Muscle layer of colon (tissue), 2 donors: ENCODE data around the gene MMP15.
"Not testable (repeated sequence)": the region's sequence is repeated elsewhere in the genome, so short reads cannot be mapped to it uniquely, and the experiment has no call there.

ENCODE experiments used
- H3K27ac ChIP-seq: one replicate; pipeline ENCODE4 v1.7.0; 2013; ENCODE audit warnings: low read depth, mild to moderate bottlenecking, low read length, moderate library complexity
- H3K27me3 ChIP-seq, 2 donors: one replicate each; pipeline ENCODE4 v1.7.0; 2013; ENCODE audit warnings: low read length in 2 of 2, mild to moderate bottlenecking in 2 of 2; ENCODE audit not compliant: insufficient read depth in 2 of 2, control insufficient read depth in 1 of 2
- H3K36me3 ChIP-seq: one replicate; pipeline ENCODE4 v1.7.0; 2013; ENCODE audit warnings: mild to moderate bottlenecking, low read length; ENCODE audit not compliant: insufficient read depth
- H3K4me1 ChIP-seq: one replicate; pipeline ENCODE4 v1.7.0; 2013; ENCODE audit warnings: mild to moderate bottlenecking, low read length; ENCODE audit not compliant: insufficient read depth
- H3K4me3 ChIP-seq, 2 donors: one replicate each; pipeline ENCODE4 v1.7.0; 2013; ENCODE audit warnings: low read length in 2 of 2, low read depth in 1 of 2, mild to moderate bottlenecking in 1 of 2, moderate library complexity in 1 of 2
- H3K9ac ChIP-seq: one replicate; pipeline ENCODE4 v1.7.0; 2013; ENCODE audit warnings: low read length
- H3K9me3 ChIP-seq: one replicate; pipeline ENCODE4 v1.7.0; 2013; ENCODE audit warnings: mild to moderate bottlenecking, low read length
- donor health status: abdominal sarcoma.
- donor health status: Adenocarcinoma of cecum.

The MMP15 gene

DNA sequence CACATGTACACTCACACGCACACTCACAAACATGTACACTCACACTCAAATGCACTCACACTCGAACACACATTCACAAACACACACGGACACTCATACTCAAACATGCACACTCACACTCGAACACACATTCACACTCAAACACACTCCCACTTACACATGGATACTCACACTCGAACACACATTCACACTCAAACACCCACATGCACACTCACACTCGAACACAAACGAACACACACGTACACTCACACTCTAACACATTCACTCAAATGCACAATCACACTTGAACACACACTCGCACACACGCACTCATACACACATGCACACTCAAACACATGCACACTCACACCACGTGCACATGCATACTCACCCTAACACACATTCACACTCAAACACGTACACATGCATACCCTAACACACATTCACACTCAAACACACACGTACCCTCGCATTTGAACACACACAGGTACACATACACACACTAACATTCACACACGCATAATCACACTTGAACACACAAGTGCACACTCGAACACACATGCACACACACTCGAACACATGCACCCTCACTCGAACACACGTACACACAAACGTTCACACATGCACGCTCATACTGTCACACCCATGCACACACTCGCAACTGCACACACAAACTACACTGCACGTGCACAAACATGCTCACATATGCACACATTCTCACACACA is 61.8 kb downstream of the MMP15 start:
- Histone ChIP-seq H3K27ac (no peak overlapping the region), H3K9ac (no peak overlapping the region), H3K4me1 (no peaks in the 10 kb centered on the region), H3K9me3 (no peaks in the 10 kb centered on the region), H3K36me3 (no peaks in the 10 kb centered on the region), H3K4me3 (no peak overlapping the region), H3K27me3 (no peaks in the 10 kb centered on the region)

DNA sequence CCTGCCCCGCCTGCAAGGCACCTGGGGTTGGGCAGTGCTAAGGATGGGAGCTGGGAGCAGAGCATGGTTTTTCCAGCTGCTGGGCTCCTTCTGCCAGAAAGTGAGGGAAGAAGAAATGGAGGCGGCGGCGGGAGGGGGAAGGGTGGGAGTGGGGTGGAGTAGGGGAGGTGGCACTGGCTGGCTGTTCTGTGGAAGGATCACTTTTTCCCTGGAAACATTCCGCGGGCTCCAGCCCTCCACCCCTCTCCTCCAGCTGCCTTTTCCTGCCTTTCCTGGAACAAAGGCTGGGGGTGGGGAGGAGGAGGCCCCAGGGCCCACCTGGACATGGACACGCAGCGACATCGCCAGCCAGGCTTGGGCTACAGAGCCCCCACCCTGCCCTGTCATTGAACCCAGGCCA is 62.5 kb downstream of the MMP15 start:
- Histone ChIP-seq H3K27ac (no peak overlapping the region), H3K4me3 (no peak overlapping the region), H3K4me1 (no peaks in the 10 kb centered on the region), H3K36me3 (no peaks in the 10 kb centered on the region), H3K9ac (no peak overlapping the region), H3K9me3 (no peaks in the 10 kb centered on the region), H3K27me3 (no peaks in the 10 kb centered on the region)

DNA sequence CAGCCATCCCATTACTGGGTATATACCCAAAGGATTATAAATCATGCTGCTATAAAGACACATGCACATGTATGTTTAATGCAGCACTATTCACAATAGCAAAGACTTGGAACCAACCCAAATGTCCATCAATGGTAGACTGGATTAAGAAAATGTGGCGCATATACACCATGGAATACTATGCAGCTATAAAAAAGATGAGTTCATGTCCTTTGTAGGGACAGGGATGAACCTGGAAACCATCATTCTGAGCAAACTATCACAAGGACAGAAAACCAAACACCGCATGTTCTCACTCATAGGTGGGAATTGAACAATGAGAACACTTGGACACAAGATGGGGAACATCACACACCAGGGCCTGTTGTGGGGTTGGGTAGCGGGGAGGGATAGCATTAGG is 64.8 kb downstream of the MMP15 start:
- not testable (repeated sequence) for H3K4me1 ChIP-seq, H3K4me3 ChIP-seq, H3K27me3 ChIP-seq

DNA sequence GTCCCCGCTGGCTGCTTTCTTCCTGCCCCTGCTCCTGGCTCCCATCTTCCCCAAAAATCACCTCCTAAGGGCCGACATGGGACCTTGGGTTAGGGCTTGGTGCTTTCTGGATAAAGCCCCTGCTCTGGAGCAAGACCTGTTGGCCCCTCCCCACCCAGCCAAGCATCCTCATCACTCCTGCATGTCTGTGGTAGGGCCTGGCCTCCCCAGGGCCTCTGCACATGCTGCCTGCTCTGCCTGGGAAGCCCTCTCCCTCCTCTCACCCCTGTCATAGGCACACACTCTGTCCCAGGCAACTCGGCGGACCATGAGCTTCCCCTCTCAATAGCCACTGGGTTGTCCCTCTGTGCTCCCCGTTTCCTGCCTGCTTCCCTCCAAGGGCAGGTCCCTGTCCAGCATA is 68.5 kb downstream of the MMP15 start:
- H3K4me3 ChIP-seq, result no peak overlapping the region
- no peaks in the 10 kb centered on the region for H3K4me1 ChIP-seq
- H3K36me3 ChIP-seq, result no peaks in the 10 kb centered on the region
- H3K9ac ChIP-seq, result no peak overlapping the region
- no peak overlapping the region for H3K27ac ChIP-seq
- no peaks in the 10 kb centered on the region for H3K27me3 ChIP-seq
- H3K9me3 ChIP-seq, result no peaks in the 10 kb centered on the region

More for the DNA sequence above, 64.8 kb downstream of the MMP15 start:
- not testable (repeated sequence) for H3K27ac ChIP-seq, H3K9ac ChIP-seq, H3K9me3 ChIP-seq, H3K36me3 ChIP-seq

DNA sequence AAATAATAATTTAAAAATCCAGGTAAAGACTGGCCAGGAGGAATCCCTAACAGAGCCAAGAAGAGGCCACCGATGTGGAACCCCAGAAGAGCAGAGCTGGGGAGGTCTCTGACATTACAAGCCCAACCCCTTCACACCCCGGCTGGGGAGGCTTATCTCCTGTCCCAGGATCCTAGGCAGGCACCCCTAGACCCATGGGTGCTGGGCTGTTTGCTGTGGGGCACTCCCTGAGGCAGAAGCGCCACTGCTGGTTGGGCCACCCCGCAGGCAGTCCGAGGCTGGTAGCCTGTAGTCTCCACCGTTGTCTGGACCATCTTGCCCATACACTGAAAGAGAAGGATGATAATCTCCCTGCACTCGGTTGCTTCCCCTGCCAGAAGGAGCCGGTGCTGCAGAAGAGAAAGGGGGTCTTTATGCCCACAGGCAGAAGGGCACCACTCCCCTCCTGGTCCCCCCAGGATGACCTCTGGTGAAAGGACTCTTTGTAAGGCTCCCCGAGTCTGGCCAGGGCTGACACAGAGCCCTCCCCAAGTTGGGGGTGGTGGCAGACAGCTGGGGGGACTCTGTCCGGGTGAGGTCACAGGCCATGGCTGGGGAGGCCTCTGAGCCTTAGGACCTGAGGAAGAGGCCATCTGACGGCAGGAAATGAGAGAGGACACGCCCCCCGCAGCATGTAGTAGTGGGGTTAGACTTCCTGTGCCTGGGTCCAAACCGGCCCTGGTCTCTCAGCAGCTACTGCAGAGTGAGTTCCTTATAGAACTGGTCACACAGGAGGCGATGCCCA is 69.4 kb downstream of the MMP15 start:
- H3K27me3 ChIP-seq, result no peaks in the 10 kb centered on the region
- H3K4me1 ChIP-seq, result no peaks in the 10 kb centered on the region
- no peak overlapping the region for H3K9ac ChIP-seq
- H3K4me3 ChIP-seq, result no peak overlapping the region
- H3K36me3 ChIP-seq, result no peaks in the 10 kb centered on the region
- H3K9me3 ChIP-seq, result no peaks in the 10 kb centered on the region
- no peak overlapping the region for H3K27ac ChIP-seq

DNA sequence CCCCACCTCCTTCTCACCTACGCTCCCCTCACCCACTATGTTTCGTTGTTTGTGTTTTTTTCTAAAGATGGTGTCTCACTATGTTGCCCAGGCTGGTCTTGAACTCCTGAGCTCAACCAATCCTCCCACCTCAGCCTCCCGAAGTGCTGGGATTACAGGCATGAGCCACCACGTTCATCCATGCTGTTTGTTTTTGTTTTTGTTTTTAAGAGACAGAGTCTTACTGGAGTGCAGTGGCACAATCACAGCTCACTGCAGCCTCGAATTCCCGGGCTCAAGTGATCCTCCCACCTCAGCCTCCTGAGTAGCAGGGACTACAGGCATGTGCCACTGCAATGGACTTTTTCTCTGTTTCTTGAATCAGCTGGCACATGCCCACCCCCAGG is 70.0 kb downstream of the MMP15 start:
- not testable (repeated sequence) for H3K4me3 ChIP-seq, H3K36me3 ChIP-seq, H3K4me1 ChIP-seq, H3K9me3 ChIP-seq, H3K27me3 ChIP-seq, H3K27ac ChIP-seq, H3K9ac ChIP-seq

DNA sequence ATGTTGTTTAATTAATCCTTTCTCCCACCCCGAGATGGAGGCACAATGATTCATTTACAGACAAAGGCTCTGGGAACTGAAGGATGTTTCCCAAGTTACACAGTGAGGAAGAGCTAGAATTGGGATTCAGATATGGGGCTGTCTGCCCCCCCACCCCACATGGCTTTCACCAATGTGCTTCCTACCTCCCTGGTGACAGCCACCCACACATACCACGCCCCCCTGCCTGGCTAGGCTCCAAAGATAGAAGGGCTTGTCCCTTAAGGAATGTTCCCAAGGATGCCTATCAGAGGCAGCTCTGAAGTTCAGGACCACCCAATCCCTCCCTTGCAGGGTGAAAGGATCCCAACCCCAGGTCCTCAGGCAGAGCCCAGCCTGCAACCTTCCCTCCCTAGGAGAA is 70.7 kb downstream of the MMP15 start:
- no peak overlapping the region for H3K27ac ChIP-seq
- H3K27me3 ChIP-seq, result no peaks in the 10 kb centered on the region
- H3K4me1 ChIP-seq, result no peaks in the 10 kb centered on the region
- H3K36me3 ChIP-seq, result no peaks in the 10 kb centered on the region
- H3K9me3 ChIP-seq, result no peaks in the 10 kb centered on the region
- H3K9ac ChIP-seq, result no peak overlapping the region
- H3K4me3 ChIP-seq, result no peak overlapping the region
